IMR-90 (cell line): ENCODE data around the gene CCL2. TPM values are rescaled to one million over a fixed set of nuclear protein-coding genes. Genes with fewer than 3 reads are reported as not detected.

Source experiments
- ATAC-seq: fragments of 200-7000 bp; cut with Tn5 transposase; 2 replicates; pipeline ENCODE4 v1.9.1; 2020; ENCODE audit warnings: low read depth, mild to moderate bottlenecking, moderate library complexity
- BruUV-seq: library from RNA; stranded (reverse); fragments of 400-500 nt; replicated peaks from 2 replicates; lab custom pipeline; 2021; lab: Mats Ljungman, UMichigan
- CTCF ChIA-PET: fragments of 300-600 bp; formaldehyde crosslinking; extraction: SDS; loops from one replicate; lab custom pipeline; 2021; ENCODE audit warnings: antibody characterized with exemption; lab: Yijun Ruan, JAX
- POLR2A ChIA-PET: fragments of 300-600 bp; sonication (Branson Sonifier 250); formaldehyde crosslinking; loops from one replicate; lab custom pipeline; 2022; ENCODE audit warnings: antibody characterized with exemption; ENCODE audit not compliant: unreplicated experiment; lab: Charles Lee
- DNase-seq: peaks from one replicate; pipeline ENCODE4 v3.0.0; 2013
- H2AFZ ChIP-seq: replicated peaks from 2 replicates; pipeline ENCODE3; 2013; ENCODE audit warnings: low read length, mild to moderate bottlenecking; ENCODE audit not compliant: poor library complexity
- H2AK5ac ChIP-seq: 2 replicates; pipeline ENCODE4 v1.6.1; 2013; ENCODE audit warnings: low read depth, low read length, inconsistent platforms
- H2AK9ac ChIP-seq: replicated peaks from 2 replicates; pipeline ENCODE3; 2013; ENCODE audit warnings: mild to moderate bottlenecking, low read depth, low read length, moderate library complexity; ENCODE audit not compliant: poor library complexity
- H2BK120ac ChIP-seq: 2 replicates; pipeline ENCODE4 v1.6.1; 2013; ENCODE audit warnings: low read depth, low read length, inconsistent platforms
- H2BK15ac ChIP-seq: 3 replicates; pipeline ENCODE4 v1.6.1; 2013; ENCODE audit warnings: low read depth, low read length, inconsistent platforms
- H2BK20ac ChIP-seq: 2 replicates; pipeline ENCODE4 v1.6.1; 2013; ENCODE audit warnings: low read depth, mild to moderate bottlenecking, inconsistent platforms, low read length, moderate library complexity
- H2BK5ac ChIP-seq: 2 replicates; pipeline ENCODE4 v1.6.1; 2013; ENCODE audit warnings: mild to moderate bottlenecking, low read depth, low read length, inconsistent platforms; ENCODE audit not compliant: poor library complexity, severe bottlenecking
- H3K14ac ChIP-seq: replicated peaks from 2 replicates; pipeline ENCODE4 v1.6.1; 2013; ENCODE audit warnings: low read depth, low read length, inconsistent platforms
- H3K18ac ChIP-seq: 2 replicates; pipeline ENCODE4 v1.6.1; 2013; ENCODE audit warnings: low read depth, low read length, control low read depth
- H3K23ac ChIP-seq: 2 replicates; pipeline ENCODE4 v1.6.1; 2013; ENCODE audit warnings: low read depth, low read length, inconsistent platforms
- H3K27ac ChIP-seq: 2 replicates; pipeline ENCODE4 v1.5.1; 2013; ENCODE audit warnings: mild to moderate bottlenecking, control low read depth, low read length; ENCODE audit not compliant: insufficient read depth
- H3K27me3 ChIP-seq: 2 replicates; pipeline ENCODE4 v1.6.1; 2013; ENCODE audit warnings: low read length; ENCODE audit not compliant: control insufficient read depth, insufficient read depth
- H3K36me3 ChIP-seq: 2 replicates; pipeline ENCODE4 v1.6.1; 2013; ENCODE audit warnings: low read length, mixed read lengths; ENCODE audit not compliant: control insufficient read depth, insufficient read depth
- H3K4ac ChIP-seq: 2 replicates; pipeline ENCODE4 v1.6.1; 2013; ENCODE audit warnings: low read depth, low read length, inconsistent platforms
- H3K4me1 ChIP-seq: 2 replicates; pipeline ENCODE4 v1.6.1; 2013; ENCODE audit warnings: low read length, mixed read lengths; ENCODE audit not compliant: control insufficient read depth, insufficient read depth
- H3K4me2 ChIP-seq: 2 replicates; pipeline ENCODE4 v1.6.1; 2013; ENCODE audit warnings: low read depth, mild to moderate bottlenecking, control low read depth, low read length, moderate library complexity
- H3K4me3 ChIP-seq: 2 replicates; pipeline ENCODE4 v1.5.1; 2013; ENCODE audit warnings: low read depth, mild to moderate bottlenecking, control low read depth, low read length, moderate library complexity; ENCODE audit not compliant: insufficient read depth
- H3K56ac ChIP-seq: 2 replicates; pipeline ENCODE4 v1.6.1; 2013; ENCODE audit warnings: low read length, inconsistent platforms; ENCODE audit not compliant: insufficient read depth; ENCODE audit errors: extremely low read depth
- H3K79me1 ChIP-seq, 2 experiments: 2 replicates each; pipeline ENCODE4 v1.6.1; 2013; ENCODE audit warnings: low read length in 2 of 2, inconsistent platforms in 1 of 2, low read depth in 1 of 2
- H3K9ac ChIP-seq: 2 replicates; pipeline ENCODE4 v1.6.1; 2013; ENCODE audit warnings: low read depth, low read length, control low read depth
- H3K9me1 ChIP-seq: 2 replicates; pipeline ENCODE4 v1.6.1; 2013; ENCODE audit warnings: low read length, inconsistent platforms; ENCODE audit not compliant: insufficient read depth
- H3K9me3 ChIP-seq: 2 replicates; pipeline ENCODE4 v1.6.1; 2013; ENCODE audit warnings: low read length; ENCODE audit not compliant: control insufficient read depth, insufficient read depth
- H4K20me1 ChIP-seq: 2 replicates; pipeline ENCODE4 v1.6.1; 2013; ENCODE audit warnings: low read length, inconsistent platforms; ENCODE audit not compliant: insufficient read depth
- H4K5ac ChIP-seq: 2 replicates; pipeline ENCODE4 v1.6.1; 2013; ENCODE audit warnings: mild to moderate bottlenecking, low read depth, low read length, control low read depth
- H4K8ac ChIP-seq, 2 experiments: 2 replicates each; pipeline ENCODE4 v1.6.1; 2013; ENCODE audit warnings: low read depth in 2 of 2, low read length in 2 of 2, control low read depth in 1 of 2, inconsistent platforms in 1 of 2
- H4K91ac ChIP-seq: 2 replicates; pipeline ENCODE4 v1.6.1; 2013; ENCODE audit warnings: low read depth, low read length, inconsistent platforms; ENCODE audit not compliant: insufficient read depth
- CEBPB ChIP-seq: IDR thresholded peaks from 2 replicates; pipeline ENCODE4 v1.6.1; 2012; ENCODE audit warnings: low read depth, low read length, improper control_type of control experiment
- MAFK ChIP-seq: IDR thresholded peaks from 2 replicates; pipeline ENCODE4 v1.6.1; 2012; ENCODE audit warnings: low read depth, low read length, improper control_type of control experiment
- MXI1 ChIP-seq: IDR thresholded peaks from 2 replicates; pipeline ENCODE4 v1.6.1; 2012; ENCODE audit warnings: low read depth, mild to moderate bottlenecking, low read length, moderate library complexity, borderline replicate concordance
- NFE2L2 ChIP-seq: fragments of 150-350 bp; IDR thresholded peaks from 2 replicates; pipeline ENCODE4 v1.6.1; 2016; ENCODE audit warnings: low read depth, mild to moderate bottlenecking, low read length
- POLR2A ChIP-seq: IDR thresholded peaks from 2 replicates; pipeline ENCODE4 v1.6.1; 2012; ENCODE audit warnings: mild to moderate bottlenecking, low read depth, low read length
- RCOR1 ChIP-seq: IDR thresholded peaks from 2 replicates; pipeline ENCODE4 v1.6.1; 2012; ENCODE audit warnings: mild to moderate bottlenecking, low read length, improper control_type of control experiment; ENCODE audit not compliant: insufficient replicate concordance
- RFX5 ChIP-seq: IDR thresholded peaks from 2 replicates; pipeline ENCODE4 v1.8.0; 2012; ENCODE audit warnings: low read depth, mild to moderate bottlenecking, low read length, moderate library complexity
- WGBS, 2 experiments: methylation state at CpG; one replicate each; pipeline versions ENCODE4 v1.1.5 to v1.1.7; 2013; ENCODE audit warnings: missing lambda C conversion rate in 2 of 2; ENCODE audit not compliant: insufficient read length in 1 of 2; ENCODE audit errors: extremely low coverage in 2 of 2; 5-methylcytosine and 5-hydroxymethylcytosine counted together
- dilution Hi-C: fragments of 300-500 bp; cut with HindIII; formaldehyde crosslinking; loops from one replicate; pipeline ENCODE4 v1.14.3; 2018; ENCODE audit warnings: low sequenced_read_pairs; ENCODE audit not compliant: unreplicated experiment
- in situ Hi-C: fragments of 300-500 bp; cut with MboI; formaldehyde crosslinking; loops from 3 replicates; pipeline ENCODE4 v1.14.3; 2019; ENCODE audit warnings: low sequenced_read_pairs, inconsistent platforms, mixed read lengths
- intact Hi-C: fragments of 100-400 bp; cut with micrococcal nuclease; formaldehyde crosslinking; loops from 2 replicates; pipeline ENCODE4 v1.10.0; 2022
- polyA plus RNA-seq, 3 experiments: library from polyadenylated mRNA; depleted of rRNA; stranded (reverse); fragments of >200 nt; gene quantifications; 2 replicates each; pipeline ENCODE4 v1.2.3, GENCODE V29; 2012; ENCODE audit warnings: low replicate concordance in 1 of 3
- total RNA-seq: library from RNA; depleted of rRNA; stranded (reverse); fragments of >200 nt; gene quantifications from 2 replicates; pipeline ENCODE4 v1.2.3, GENCODE V29; 2012
- TF ChIP-seq, protein P1 (sequence below): conservative IDR thresholded peaks from 2 replicates; pipeline ENCODE4 v1.5.1; 2012; ENCODE audit warnings: mild to moderate bottlenecking, low read depth, low read length, improper control_type of control experiment
- TF ChIP-seq, protein P2 (sequence below): fragments of 150-350 bp; IDR thresholded peaks from 2 replicates; pipeline ENCODE4 v1.6.1; 2017; ENCODE audit warnings: mild to moderate bottlenecking, antibody characterized with exemption, low read length, low read depth
- TF ChIP-seq, protein P3 (sequence below): fragments of 150-350 bp; IDR thresholded peaks from 2 replicates; pipeline ENCODE4 v1.6.1; 2016; ENCODE audit warnings: low read depth, mild to moderate bottlenecking, low read length, moderate library complexity, borderline replicate concordance

The CCL2 gene
- total and polyA plus RNA-seq, 2 of the 4 experiments (the other 2 are of a cell fraction), result 103 to 206 TPM

DNA sequence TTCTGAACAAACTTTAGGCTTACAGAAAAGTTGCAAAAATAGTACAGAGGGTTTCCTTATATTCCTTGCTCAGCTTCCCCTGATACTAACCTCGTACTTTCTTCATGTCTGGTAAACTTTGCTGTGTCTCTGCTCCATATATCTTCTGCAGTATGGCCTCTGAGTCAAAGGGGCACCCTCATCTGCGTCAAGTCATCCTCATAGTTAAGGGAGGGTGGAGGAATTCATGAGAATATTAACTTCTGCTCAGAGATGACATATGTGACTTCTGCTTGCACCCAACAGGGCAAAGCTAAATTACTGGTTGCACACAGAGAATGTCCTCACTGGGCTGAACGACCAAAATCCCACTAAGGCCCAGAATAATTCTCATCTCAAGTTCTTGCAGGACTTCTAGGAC, 10.6 kb downstream of the CCL2 start:
- H3K36me3 ChIP-seq, result no peaks in the 10 kb centered on the region
- H4K91ac ChIP-seq, result no peak overlapping the region
- H2BK20ac ChIP-seq, result no peak overlapping the region
- no peak for TF ChIP-seq NFE2L2
- TF ChIP-seq, protein P1, sequence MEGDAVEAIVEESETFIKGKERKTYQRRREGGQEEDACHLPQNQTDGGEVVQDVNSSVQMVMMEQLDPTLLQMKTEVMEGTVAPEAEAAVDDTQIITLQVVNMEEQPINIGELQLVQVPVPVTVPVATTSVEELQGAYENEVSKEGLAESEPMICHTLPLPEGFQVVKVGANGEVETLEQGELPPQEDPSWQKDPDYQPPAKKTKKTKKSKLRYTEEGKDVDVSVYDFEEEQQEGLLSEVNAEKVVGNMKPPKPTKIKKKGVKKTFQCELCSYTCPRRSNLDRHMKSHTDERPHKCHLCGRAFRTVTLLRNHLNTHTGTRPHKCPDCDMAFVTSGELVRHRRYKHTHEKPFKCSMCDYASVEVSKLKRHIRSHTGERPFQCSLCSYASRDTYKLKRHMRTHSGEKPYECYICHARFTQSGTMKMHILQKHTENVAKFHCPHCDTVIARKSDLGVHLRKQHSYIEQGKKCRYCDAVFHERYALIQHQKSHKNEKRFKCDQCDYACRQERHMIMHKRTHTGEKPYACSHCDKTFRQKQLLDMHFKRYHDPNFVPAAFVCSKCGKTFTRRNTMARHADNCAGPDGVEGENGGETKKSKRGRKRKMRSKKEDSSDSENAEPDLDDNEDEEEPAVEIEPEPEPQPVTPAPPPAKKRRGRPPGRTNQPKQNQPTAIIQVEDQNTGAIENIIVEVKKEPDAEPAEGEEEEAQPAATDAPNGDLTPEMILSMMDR, result no peak
- no peak for TF ChIP-seq POLR2A
- no peak for TF ChIP-seq MXI1
- TF ChIP-seq, protein P2, sequence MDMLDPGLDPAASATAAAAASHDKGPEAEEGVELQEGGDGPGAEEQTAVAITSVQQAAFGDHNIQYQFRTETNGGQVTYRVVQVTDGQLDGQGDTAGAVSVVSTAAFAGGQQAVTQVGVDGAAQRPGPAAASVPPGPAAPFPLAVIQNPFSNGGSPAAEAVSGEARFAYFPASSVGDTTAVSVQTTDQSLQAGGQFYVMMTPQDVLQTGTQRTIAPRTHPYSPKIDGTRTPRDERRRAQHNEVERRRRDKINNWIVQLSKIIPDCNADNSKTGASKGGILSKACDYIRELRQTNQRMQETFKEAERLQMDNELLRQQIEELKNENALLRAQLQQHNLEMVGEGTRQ, result no peak
- TF ChIP-seq RFX5, result no peak
- no peak for TF ChIP-seq MAFK
- TF ChIP-seq CEBPB, result no peak
- TF ChIP-seq RCOR1, result no peak
- TF ChIP-seq, protein P3, sequence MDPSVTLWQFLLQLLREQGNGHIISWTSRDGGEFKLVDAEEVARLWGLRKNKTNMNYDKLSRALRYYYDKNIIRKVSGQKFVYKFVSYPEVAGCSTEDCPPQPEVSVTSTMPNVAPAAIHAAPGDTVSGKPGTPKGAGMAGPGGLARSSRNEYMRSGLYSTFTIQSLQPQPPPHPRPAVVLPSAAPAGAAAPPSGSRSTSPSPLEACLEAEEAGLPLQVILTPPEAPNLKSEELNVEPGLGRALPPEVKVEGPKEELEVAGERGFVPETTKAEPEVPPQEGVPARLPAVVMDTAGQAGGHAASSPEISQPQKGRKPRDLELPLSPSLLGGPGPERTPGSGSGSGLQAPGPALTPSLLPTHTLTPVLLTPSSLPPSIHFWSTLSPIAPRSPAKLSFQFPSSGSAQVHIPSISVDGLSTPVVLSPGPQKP, result no peak
- ChIA-PET POLR2A (no interaction called here), CTCF (interaction anchor here (1.3 kb wide), 1 partner anchor 10 kb away, joined by 4 read pairs; the partner anchor contains the start of gene CCL2)
- H2BK120ac ChIP-seq, result no peak overlapping the region
- H2BK15ac ChIP-seq, result no peak overlapping the region
- no peak overlapping the region for H3K56ac ChIP-seq
- no peak overlapping the region for H3K18ac ChIP-seq
- no peak overlapping the region for H3K23ac ChIP-seq
- H3K9me3 ChIP-seq, result no peaks in the 10 kb centered on the region
- H2BK5ac ChIP-seq, result no peak overlapping the region
- in situ Hi-C loops (loop anchor here (25.0 kb wide), 1 partner anchor 847 kb away; the partner anchor contains the start of genes FNDC8 and RAD51D), intact Hi-C loops (no loop called here), dilution Hi-C loops (no loop called here)
- DNase-seq, result no peak
- BruUV-seq, result no TSS peak
- H2AFZ ChIP-seq, result no peak overlapping the region
- H3K27ac ChIP-seq, result no peak overlapping the region
- H3K4me1 ChIP-seq, result no peaks in the 10 kb centered on the region
- H3K79me1 ChIP-seq, result no peaks in the 10 kb centered on the region
- no peak for ATAC-seq
- H2AK9ac ChIP-seq, result no peak overlapping the region
- H4K5ac ChIP-seq, result no peak overlapping the region
- H2AK5ac ChIP-seq, result no peak overlapping the region
- no peak overlapping the region for H3K4me3 ChIP-seq
- no peak overlapping the region for H3K4me2 ChIP-seq
- no peaks in the 10 kb centered on the region for H3K9me1 ChIP-seq
- peaks cover 6% of the 10 kb centered on the region for H3K27me3 ChIP-seq
- no CpG with 5 or more reads among the region's 3 CpGs for WGBS, 2 experiments
- H3K4ac ChIP-seq, result no peak overlapping the region
- no peak overlapping the region for H3K14ac ChIP-seq
- H4K20me1 ChIP-seq, result no peaks in the 10 kb centered on the region
- no peak overlapping the region for H4K8ac ChIP-seq
- H3K9ac ChIP-seq, result no peak overlapping the region
